ENCODE measurements around the gene C1orf232.

DNA sequence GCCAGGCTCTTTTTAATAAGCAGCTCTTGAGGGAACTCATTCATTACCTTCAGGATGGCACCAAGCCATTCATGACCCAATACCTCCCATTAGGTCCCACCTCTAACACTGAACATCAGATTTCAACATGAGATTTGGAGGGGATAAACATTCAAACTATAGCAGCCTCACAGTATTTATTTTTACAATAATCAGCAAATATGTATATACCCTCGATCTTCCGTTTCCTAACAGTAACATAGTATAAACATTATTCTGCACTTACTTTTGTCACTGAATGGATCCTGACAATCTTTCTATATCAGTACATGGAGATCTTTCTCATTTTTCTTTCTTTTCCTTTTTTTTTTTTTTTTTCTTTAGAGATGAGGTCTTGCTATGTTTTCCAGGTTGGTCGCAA lies 27.0 kb upstream of the C1orf232 start:
- TF ChIP-seq, protein P1, sequence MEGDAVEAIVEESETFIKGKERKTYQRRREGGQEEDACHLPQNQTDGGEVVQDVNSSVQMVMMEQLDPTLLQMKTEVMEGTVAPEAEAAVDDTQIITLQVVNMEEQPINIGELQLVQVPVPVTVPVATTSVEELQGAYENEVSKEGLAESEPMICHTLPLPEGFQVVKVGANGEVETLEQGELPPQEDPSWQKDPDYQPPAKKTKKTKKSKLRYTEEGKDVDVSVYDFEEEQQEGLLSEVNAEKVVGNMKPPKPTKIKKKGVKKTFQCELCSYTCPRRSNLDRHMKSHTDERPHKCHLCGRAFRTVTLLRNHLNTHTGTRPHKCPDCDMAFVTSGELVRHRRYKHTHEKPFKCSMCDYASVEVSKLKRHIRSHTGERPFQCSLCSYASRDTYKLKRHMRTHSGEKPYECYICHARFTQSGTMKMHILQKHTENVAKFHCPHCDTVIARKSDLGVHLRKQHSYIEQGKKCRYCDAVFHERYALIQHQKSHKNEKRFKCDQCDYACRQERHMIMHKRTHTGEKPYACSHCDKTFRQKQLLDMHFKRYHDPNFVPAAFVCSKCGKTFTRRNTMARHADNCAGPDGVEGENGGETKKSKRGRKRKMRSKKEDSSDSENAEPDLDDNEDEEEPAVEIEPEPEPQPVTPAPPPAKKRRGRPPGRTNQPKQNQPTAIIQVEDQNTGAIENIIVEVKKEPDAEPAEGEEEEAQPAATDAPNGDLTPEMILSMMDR (IDR thresholded peaks at IDR 0.05): no peak
- TF ChIP-seq POLR2A (IDR thresholded peaks at IDR 0.05) (no peak), EP300 (IDR thresholded peaks at IDR 0.05) (no peak)
